Stimulated activated CD8-positive, alpha-beta memory T cell treated with anti-CD3 and anti-CD28 coated beads, Interleukin-12 subunit alpha, Interleukin-12 subunit beta, amount 100 ng/mL, for 4 hours (primary cell): ENCODE data around the gene DCDC2C.
"Not testable (repeated sequence)": the region's sequence is repeated elsewhere in the genome, so short reads cannot be mapped to it uniquely, and the experiment has no call there.

Experiments used
- DNase-seq: peaks from one replicate; pipeline ENCODE4 v3.0.0-alpha.2; 2020; ENCODE audit warnings: low read depth

DCDC2C gene

GRCh38 chr2:3771576-3771975 is 68.2 kb downstream of the DCDC2C start:
- no peak for DNase-seq

DNA sequence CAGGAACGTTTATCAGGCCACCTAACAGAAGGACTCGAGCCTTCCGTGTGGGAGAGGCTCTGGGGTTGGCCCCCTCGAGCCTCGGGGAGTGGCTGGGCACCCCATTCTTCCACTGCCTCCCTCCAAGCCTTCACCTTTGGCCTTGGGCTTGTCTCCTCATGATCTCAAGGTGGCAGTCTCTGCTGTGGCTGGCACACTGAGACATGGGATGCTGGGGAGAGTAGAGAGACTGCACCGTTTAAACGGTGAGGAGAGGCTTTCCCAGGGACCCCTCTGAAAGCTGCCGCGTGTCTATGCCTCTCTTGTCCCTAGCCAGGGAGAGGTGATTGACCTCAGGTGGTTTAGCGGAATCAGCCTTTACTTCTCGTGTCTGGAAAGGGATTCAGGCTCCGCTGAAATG is 71.0 kb downstream of the DCDC2C start:
- no peak for DNase-seq

DNA sequence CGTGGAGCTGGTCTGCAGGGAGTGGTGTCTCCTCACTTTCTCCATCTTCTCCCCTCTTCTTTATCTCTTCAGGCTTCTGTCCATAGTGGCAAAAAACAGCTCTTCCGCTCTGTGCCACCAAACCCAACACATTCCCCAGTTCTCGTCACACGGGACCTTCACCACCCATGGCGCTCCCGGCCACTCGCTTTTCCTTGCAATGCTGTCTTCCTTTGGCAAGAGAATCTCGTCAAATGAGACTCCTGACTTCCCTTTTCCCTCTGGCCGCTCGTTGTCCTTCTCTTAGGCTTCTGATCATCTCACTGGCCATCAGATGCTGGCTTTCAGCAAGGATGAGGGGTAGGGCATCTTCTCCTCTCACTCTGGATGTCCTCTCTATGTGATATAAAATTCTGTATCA is 72.9 kb downstream of the DCDC2C start:
- no peak for DNase-seq

GRCh38 chr2:3777966-3778365 is 74.6 kb downstream of the DCDC2C start:
- DNase-seq = no peak

- no peak for DNase-seq
Measured at GRCh38 chr2:3778851-3779495, 75.6 kb downstream of the DCDC2C start.

DNA sequence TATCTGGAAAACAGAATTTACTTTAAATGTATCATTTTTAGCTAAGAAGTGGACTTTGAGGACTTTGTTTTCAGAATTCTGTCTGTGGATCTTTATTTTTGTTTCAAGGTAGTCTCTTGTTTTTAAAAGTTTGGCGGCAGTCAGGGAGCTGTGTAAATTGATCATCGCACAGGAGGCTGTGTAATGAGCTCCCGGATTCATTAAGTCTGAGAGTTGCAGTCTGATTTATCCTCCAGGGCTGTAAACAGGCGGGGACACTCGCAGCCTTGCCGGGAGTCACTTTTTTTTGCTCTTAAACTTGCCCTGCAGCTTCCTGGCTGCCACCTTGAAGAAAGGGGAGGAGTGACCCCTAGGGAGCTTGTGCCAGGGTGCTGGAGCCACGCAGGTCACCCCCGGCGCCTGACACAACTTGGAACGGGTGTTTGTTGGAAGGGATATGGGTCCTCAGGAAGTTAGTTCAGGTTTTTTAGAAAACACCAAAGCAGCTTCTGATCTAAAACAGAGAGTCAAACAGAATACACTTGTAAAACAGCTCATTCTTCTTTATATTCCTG is 76.2 kb downstream of the DCDC2C start:
- DNase-seq = no peak

DNA sequence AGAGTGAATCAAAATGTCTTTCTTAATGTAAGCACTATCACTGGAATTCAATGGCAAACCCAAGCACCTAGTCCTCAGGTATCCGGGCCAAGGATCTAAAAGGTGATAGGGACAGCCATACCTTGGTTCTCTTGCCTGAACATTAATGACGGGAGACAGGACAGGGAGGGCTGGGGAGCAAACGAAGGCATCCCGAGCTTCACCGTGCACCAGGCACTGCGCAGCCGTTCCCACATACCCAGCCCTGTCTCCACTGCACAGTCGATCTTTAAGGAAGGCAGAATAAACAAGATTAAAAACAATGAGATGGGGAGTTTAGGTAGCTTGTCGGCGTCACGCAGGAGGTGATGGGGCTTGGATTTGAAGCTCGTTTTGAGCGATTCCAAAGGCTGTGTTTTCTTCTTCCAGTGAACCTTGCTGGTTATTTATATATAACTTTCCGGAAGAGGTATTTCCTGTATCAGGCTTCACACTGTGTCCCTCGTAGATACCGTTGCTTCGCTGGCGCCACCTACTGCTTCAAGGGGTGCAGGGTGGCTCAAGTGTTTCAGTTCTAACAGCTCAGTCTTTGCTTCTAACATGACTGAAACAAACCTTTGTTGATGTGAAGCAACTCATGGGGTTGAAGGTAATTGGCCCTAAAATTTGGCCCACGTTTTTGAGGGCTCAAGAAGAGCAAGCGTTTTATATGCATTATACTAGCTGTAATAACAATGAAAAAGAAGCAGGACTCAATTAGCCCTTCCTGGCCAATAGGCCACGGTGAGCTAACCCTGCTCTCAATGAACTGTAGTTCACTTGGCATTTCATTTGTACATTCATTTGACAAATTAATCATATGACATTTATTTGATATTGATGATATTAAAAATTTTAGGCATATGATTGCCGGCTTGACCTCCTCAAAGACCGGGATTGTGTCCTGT is 77.4 kb downstream of the DCDC2C start:
- no peak for DNase-seq

DNA sequence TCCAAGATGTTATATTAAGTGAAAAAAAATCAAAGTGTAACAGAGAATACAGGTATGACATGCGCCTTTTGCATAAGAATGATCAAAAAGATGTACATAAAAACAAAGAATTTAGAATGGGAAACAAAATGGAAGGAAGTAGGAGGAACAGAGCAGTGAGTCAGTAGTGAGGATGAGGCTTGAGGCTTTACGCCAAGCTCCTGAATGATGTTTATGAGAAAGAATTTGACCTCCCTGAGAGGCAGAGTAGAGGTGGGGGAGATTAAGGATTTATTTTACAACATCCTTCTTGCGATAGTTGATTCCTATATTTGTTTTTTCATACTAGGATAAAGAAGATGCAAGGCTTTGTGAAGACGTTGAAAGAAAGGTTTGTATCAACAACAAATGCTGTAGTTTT is 81.4 kb downstream of the DCDC2C start:
- DNase-seq = no peak

DNA sequence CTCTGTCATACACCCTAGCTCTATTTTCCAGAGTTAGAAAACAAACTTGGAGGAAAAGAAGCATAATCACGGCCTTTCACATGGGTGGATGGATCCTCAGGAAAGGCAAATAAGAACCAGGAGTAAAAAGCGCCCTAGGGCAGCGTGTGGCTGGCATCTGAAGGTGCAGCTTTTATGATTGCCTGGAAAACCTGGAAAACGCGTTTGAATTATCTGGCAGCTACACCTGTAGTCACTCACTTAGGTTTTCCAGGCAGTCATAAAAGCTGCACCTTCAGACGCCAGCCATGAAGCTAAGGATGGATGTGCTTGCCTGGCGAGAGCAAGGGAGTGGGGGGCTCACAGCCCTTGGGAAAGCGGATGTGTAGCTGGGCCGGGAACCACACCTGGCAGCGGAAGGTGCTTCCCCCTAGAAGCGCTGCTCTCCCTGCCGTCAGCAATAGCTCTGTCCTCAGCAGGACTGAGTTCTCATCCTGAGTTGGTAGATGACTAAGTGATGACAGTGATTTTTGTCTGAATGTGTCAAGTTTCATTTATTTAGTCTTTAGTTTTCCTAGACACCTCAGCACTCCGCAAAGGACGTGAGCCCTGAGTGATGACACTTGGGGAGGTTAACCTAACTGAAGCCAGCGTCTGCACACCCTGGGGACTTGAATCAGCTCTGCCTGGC is 82.0 kb downstream of the DCDC2C start:
- DNase-seq = no peak

DNA sequence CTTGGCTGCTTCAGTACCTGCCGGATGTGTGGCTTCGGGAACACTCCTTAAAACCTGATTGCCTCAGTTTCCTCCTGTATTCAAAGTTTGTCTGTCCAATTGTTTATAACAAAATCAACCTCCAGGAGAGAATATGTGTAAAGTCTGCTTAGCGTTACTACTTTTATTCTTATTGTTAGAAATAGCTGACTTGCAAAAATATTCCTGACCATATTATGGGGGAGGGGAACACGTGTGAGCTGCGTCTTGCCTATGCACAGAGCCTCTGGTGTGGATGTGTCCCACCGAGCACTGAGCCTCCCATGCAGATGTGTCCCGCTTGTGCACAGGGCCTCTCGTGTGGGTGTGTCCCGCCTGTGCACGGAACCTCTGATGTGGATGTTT is 82.5 kb downstream of the DCDC2C start:
- no peak for DNase-seq

DNA sequence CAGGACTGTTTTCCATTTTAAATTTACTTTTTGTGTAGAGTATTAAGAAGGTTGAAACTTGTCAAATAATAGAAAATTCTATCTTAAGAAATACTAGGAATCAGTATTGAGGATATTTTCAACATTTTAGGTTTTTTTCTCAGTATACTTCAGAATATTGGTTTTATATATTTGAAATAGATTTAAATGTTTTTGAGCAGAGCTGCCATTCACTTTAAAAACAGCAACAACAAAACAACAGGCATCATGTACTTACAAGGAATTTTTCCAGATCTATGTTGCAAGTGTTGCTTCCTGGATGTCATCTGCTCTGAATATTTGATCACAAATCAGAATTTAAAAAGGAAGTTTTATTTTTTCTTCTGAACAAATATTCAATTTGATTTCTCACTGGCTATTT is 84.4 kb downstream of the DCDC2C start:
- DNase-seq = no peak

DNA sequence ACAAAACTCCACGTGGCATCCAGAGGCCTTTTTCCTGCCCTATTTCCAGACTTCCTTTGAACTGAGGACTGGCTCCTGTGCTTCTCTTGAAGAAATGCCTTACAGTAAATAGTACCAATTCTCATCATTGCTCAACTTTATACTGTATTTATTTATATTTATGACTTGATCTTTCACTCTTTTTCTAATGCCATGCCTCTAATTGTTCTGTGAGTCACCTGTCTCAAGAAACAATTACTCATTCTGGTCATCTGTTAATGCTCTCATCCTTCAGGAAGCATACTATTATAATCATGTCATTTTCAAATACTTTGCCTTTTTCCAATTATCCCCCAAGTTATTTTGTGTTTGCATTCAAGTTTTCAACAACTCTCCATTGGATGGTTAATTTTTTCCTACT is 85.9 kb downstream of the DCDC2C start:
- no peak for DNase-seq

DNA sequence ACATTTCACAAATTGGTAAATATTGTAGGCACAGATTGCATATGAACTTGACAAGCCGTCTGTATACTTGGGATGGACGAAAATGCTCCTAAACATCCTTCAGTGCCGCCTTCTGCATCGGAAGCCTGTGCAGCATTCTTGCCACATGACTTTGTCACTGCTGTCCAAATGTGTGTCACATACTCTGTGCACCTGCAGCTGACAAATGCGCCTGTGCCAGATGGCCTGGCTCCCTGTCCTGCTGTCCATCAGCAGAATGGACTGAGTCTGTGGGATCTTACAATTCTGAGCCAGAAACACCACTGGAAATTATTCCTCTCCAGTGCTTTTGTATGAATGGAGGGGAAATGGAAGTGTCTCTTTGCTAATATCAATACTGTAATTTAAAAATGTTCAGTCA is 89.9 kb downstream of the DCDC2C start:
- DNase-seq = no peak

DNA sequence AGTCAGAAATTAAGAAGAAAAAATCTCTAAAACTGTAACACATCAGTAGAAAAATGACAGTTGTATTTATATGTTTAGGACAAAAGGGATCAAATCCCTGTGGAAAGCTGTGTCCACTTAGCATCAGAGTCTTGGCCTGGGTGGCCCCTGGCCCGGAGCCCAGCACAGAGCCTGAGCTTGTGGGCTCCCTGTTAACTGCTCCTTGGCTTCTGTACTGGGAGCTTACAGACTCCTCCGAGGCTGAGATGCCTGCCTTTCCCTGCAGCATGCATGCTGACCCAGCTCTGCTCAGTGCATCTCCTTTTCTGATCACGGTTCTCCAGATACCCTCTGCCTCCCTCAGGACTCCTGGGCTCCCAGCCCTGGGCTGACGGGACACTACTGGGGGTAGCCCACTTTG is 98.1 kb downstream of the DCDC2C start:
- no peak for DNase-seq

GRCh38 chr2:3805201-3805939 is 102.0 kb downstream of the DCDC2C start:
- DNase-seq = no peak

- DNase-seq = no peak
Measured at GRCh38 chr2:3806168-3806567, 102.8 kb downstream of the DCDC2C start.

DNA sequence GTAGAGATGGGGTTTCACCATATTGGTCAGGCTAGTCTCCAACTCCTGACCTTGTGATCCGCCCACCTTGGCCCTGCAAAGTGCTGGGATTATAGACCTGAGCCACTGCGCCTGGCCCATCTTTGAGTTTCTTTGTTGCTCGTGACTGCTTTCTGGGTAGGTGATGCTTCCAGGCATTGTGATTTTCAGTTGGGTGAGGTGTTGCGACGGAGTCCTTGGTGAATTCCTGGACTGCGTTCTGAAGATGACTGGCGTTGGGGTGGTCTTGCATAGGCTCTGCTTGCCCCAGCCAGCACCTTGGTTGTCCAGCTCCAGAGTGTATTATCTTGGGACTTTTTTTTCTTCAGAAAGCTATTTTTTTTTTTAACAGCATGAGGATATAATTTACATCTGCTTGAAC is 103.4 kb downstream of the DCDC2C start:
- no peak for DNase-seq

GRCh38 chr2:3807853-3808252 is 104.5 kb downstream of the DCDC2C start:
- DNase-seq = no peak

DNA sequence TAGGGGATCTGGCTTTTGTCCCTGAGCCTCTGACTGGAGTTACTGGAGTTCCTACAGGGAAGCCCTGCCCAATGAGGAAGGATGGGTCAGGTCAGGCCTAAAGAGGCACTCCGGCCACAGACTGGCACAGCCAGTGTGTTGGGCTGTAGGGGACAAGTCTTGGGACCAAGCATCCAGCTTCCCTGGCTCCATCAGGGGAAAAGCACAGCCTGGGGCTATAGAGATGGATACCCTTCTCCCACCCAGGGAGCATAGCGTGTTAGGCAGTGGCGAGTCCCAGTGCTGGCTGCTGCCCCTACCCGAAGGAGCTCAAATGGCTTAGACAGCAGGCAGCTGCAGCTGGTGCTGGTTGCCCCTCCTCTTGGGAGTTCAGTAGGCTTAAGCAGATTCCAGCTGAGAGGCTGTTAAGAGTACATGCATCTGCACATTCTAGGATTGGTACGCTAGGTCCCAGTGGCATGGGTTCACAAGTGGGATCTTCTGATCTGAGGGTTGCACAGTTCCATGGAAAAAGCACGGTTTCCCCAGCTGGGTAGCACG is 111.4 kb downstream of the DCDC2C start:
- DNase-seq = no peak

- not testable (repeated sequence) for DNase-seq
Measured at GRCh38 chr2:3817144-3817543, 113.8 kb downstream of the DCDC2C start.

- DNase-seq = no peak
Measured at GRCh38 chr2:3823748-3824147, 120.4 kb downstream of the DCDC2C start.
